Fibroblast of pulmonary artery (primary cell): ENCODE measurements around the gene DAPK1.

Source experiments
- DNase-seq: peaks from one replicate; pipeline ENCODE4 v3.0.0-alpha.2; 2010; ENCODE audit warnings: low read depth
- H3K4me3 ChIP-seq: replicated peaks from 2 replicates; pipeline ENCODE4 v1.5.1; 2011; ENCODE audit warnings: low read depth, mild to moderate bottlenecking, control low read depth, low read length, moderate library complexity
- CTCF ChIP-seq: IDR thresholded peaks from 2 replicates; pipeline ENCODE4 v1.5.1; 2011; ENCODE audit warnings: mild to moderate bottlenecking, control low read depth, low read length, inconsistent platforms; ENCODE audit errors: missing control alignments

DAPK1 gene

GRCh38 chr9:87510252-87510683 is 12.6 kb downstream of the DAPK1 start:
- H3K4me3 ChIP-seq: no peak overlapping the region
- peak; percentile 57 for DNase-seq
- no peak for TF ChIP-seq CTCF

- no peak for TF ChIP-seq CTCF
- DNase-seq: no peak
- no peak overlapping the region for H3K4me3 ChIP-seq
These were observed 14.6 kb downstream of the DAPK1 start for GRCh38 chr9:87512311-87512710.

GRCh38 chr9:87513161-87513560 is 15.5 kb downstream of the DAPK1 start:
- TF ChIP-seq CTCF: no peak
- DNase-seq: peak; percentile 69
- H3K4me3 ChIP-seq: no peak overlapping the region

GRCh38 chr9:87513880-87514535 is 16.3 kb downstream of the DAPK1 start:
- TF ChIP-seq CTCF: no peak
- H3K4me3 ChIP-seq: no peak overlapping the region
- no peak for DNase-seq

GRCh38 chr9:87515006-87515405 is 17.3 kb downstream of the DAPK1 start:
- H3K4me3 ChIP-seq: no peak overlapping the region
- DNase-seq: peak; percentile 44
- TF ChIP-seq CTCF: no peak

- no peak overlapping the region for H3K4me3 ChIP-seq
- TF ChIP-seq CTCF: no peak
- no peak for DNase-seq
These were observed 18.0 kb downstream of the DAPK1 start for GRCh38 chr9:87515588-87516221.
